Cardiac septum (tissue), 1 donor: ENCODE data around the gene CACNA1H. TPM values are rescaled to one million over a fixed set of nuclear protein-coding genes. Genes with fewer than 3 reads are reported as not detected.

Experiments
- DNase-seq: peaks from one replicate; pipeline ENCODE4 v3.0.0-alpha.2; 2020; ENCODE audit warnings: low spot score
- intact Hi-C: fragments of 100-400 bp; cut with DNase I; formaldehyde crosslinking; loops from one replicate; pipeline ENCODE4 v1.14.0; 2022
- total RNA-seq: library from RNA; stranded (reverse); fragmentation: NEBNext Ultra II Directional; extraction: Animal tissue kit (Norgen Biotek cat#: 25700); gene quantifications from one replicate; pipeline ENCODE4 v1.2.1, GENCODE V29; 2021
- donor health status: DM: no; HTN: no; CAD: no.

CACNA1H gene
- total RNA-seq, 1 donor from 2014 or later, result 4.7 TPM

DNA sequence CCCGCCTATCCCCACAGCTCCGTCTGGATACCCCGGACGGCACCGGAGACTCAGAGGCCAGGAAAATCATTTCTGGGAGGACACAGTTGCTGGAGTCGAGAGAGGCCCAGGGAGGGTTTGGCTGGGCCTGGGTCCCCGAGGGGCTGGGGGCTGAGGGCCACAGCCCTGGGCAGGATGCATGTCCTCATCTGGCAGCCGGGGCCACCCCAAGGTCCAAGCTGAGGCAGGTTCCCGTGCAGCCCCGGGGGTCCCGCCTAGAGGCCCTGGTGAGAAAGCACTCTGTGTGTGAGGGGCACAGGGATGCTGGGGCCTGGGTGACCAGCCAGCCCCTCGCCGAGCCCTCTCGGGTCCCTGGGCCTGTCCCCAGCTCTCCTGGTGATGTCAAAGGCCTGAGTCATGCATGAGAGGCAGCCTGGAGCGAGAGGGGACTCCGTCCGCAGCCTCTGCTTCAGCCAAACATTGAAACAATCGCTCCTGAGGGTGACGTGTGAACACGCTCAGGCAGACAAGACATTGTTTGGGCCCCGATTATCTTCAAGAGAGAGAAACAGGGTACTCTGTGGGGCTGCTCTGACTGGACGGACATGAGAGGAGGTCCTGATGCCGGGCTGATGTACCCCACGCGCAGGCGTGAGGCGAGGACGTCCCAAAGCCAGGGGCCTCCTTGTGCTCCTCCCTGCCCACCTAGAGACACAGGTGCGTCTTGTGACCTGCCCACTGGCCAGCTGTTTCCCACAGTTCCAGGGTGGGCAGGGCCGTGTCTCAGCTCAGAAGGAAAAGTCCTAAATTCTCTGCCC lies 31.1 kb upstream of the CACNA1H start:
- DNase-seq, result no peak
- intact Hi-C loops, result no loop called here

DNA sequence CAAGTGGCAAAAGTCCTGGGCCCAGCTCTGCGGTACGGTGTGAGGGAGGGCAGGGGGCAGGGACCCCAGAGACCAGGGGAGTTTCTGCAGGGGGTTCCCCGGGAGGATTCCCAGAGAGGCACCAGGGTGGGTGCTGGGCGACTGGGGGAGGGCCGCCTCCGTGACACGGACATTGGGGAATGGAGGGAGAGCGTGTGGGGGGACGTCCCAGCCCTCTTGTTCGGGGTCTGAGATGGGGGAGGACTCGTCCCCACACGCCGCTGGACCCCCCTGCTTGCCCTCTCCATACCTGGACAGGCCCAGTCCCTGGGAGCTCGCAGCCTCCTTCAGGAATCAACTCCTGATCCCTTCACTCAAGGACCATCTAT lies 30.5 kb upstream of the CACNA1H start:
- intact Hi-C loops, result no loop called here
- DNase-seq, result no peak

- intact Hi-C loops, result no loop called here
- no peak for DNase-seq
Observed at GRCh38 chr16:1123525-1124230, 29.2 kb upstream of the CACNA1H start.

DNA sequence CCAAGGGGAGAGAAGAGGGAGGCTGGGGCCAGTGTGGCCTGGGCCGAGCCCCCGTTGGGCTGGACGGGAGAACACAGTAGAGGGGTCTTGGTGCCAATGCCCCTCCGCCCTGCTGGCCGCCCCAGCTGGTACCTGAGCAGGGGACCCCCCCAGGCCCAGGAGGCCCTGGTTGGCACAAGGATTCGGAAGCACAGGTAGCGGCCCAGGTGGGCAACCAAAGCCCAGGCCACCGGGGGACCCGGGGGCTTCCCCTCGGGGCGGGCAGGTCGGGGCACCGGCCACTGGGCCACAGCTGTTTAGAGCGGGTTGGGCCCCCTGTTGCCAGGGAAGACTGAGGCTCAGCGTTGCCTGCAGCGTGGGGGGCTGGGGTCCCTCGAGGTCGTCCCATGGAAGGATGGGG lies 28.6 kb upstream of the CACNA1H start:
- no peak for DNase-seq
- intact Hi-C loops, result no loop called here

DNA sequence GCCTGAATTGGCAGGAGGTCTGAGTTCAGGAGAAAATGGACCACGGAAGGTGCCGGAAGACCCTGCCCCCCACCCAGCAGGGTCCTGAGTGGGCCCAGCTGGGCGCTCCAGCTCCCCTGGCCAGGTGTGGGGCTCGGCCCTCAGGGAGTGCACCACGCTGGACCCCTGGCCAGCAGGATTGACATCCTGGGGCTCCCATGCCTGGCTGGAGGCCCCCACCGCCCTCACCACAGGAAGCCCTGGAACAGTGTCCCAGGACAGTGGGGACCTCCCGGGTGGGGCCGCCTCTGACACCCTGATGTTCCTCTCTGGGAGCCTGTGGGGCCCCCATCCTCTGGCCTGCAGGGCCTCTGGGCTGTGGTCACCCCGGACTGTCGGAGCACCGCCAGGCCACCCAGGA lies 28.1 kb upstream of the CACNA1H start:
- no peak for DNase-seq
- intact Hi-C loops, result no loop called here

- no peak for DNase-seq
- intact Hi-C loops, result no loop called here
Observed at GRCh38 chr16:1125471-1125870, 27.4 kb upstream of the CACNA1H start.

DNA sequence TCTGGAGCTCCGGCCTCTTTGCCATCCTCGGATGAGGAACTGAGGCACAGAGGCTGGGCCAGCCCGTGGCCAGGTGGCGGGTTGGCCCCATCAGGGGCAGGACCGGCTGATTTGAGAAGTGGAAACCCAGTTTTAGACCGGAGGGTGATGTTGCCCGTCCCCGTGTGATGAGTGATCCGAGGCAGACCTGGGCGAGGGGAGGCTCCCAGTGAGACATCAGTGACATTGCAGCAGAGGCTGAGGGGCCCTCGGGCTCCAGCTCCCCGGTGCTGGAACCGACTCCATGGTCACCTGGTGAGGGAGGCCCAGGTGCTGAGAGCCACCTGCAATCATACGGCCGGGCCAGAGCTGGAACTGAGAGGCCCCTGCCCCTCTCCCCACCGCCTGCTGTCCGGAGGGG lies 26.9 kb upstream of the CACNA1H start:
- intact Hi-C loops, result no loop called here
- no peak for DNase-seq

DNA sequence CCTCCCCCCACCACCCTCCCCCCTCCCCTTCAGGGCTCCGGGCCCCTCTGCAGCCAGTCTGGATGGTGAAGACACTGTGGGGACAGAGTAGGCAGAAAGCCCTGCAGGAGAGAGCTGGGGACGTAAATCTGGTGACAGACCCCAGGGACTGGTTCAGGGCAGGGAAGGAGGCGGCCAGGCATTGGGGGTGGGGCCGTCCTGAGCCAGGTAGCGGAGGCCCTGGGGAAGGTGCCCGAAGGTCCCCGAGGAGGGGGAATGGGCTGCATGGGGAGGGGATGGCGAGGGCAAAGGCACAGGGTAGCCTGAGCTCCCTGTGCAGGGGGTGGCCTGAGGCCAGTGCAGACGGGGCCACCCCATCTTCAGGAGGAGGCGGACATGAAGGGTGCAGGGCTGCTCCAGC lies 26.3 kb upstream of the CACNA1H start:
- intact Hi-C loops, result no loop called here
- DNase-seq, result no peak

- no peak for DNase-seq
- intact Hi-C loops, result no loop called here
Observed at GRCh38 chr16:1127101-1127500, 25.8 kb upstream of the CACNA1H start.

DNA sequence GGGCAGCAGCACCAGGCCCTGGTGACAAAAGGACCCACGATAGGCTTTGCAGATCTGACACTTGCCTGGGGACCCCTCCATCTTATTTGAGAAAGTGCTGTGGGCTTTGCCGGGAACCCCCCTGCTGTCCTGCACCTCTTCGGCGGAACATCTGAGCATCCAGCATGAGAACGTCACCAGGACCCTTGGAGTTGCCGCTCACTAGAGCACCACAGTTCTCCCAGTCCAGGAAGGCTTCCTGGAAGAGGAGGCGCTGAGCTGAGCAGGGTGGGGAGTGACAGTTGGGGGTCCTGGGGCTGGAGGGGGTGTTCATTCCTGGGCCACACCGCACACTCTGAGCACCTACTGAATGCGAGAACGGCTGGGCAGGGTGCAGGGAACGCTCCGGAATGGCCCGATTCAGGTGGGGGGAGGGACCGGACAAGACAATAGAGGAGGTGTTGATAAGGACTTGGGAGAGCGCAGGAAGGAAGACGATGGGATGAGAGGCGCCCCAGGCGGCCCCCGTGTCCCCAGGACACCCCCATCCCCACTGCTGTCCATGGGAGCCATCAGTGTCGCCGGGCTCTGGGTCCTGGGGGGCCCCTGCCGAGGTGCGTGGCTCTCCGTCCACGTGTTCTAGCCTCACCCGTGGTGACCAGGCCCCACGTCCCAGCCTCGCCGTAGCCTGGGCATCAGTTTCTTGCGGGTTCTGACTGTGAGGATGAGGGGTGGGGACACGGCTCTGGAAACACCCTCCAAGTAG lies 24.8 kb upstream of the CACNA1H start:
- intact Hi-C loops, result no loop called here
- DNase-seq, result no peak

DNA sequence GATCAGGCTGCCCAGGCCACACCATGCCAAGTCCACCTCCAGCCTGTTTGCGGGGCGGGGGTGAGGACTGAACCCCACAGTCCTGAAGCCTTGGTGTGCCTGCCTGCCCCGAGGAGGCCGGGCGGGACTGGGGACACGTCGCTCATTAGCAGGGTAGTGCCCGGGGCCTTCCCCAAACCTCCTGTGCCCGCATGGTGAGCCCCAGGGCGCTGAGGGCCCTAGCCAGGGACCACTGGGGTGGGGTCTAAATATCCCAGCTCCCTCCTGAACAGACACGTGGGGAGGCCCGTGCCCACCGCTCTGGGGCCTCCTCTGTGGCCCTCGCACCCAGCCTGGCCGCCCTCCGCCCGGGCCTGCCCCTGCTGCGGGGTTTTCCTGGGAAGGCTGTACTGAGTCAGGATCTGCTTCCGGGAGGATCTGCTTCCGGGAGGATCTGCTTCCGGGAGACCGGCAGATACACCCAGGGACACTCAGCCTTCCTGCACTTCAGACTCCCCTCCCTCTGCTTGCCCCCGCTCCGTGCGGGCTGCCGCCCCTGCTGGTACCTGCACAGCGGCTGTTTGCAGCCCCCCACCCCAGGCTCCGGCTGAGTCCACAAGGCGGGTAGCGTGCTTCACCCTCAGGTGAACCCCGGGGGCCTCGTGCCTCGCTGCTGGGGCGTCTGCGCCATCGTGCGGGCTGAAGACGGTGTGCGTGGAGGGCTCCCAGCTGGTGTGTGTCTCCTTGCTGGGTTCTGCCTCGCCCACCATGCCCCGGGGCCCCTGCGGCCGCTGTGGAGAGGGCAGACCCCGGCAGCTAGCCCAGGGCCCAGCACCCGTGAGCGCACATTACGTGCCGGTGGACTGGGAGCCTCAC lies 23.6 kb upstream of the CACNA1H start:
- intact Hi-C loops, result no loop called here
- DNase-seq, result no peak

GRCh38 chr16:1130382-1130781 lies 22.5 kb upstream of the CACNA1H start:
- intact Hi-C loops, result no loop called here
- DNase-seq, result no peak

DNA sequence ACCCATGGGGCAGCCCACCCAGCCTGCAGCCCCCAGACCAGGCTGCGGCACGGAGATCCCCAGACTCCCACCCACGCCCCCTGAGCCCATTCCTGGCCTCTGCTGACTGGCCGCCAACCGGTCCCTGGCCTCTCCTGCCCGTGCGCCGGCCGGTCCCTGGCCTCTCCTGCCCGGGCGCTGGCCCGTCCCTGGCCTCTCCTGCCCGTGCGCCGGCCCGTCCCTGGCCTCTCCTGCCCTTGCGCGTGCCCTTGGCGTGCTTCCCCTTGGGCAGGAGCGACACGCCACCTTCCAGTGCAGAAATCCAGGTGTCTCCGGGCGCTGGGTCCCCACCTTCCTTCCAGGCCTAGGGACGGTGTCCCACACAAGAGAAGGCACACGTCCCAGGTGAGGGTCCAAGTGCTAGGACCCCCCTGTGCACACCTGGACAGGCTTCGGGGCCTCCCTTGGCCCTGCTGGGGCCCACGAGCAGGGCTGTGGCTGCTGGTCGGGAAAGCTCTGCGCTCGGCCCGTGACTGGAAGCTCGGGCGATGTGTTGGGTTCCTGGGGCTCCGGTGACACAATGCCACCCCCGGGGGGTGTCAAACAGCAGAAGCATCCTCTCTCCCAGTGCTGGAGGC lies 21.4 kb upstream of the CACNA1H start:
- intact Hi-C loops, result no loop called here
- DNase-seq, result no peak

DNA sequence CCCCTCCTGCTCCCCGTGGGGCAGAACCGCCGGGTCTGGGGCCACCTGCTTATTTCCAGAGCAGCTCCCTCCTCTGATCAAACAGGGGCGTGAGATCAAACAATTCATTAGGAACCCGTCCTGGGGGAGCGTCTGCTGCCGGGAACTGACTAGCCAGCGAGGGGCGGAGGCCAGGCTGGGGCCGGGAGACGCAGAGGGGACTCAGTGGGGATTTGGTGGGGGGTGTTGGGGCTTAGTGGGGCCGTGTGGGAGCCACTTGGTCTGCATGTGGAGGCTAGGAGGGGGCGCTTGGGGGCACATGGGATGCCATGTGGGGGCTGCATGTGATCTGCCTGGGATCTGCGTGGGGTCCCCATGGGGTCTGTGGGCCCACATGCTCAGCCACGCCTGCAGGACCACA lies 20.5 kb upstream of the CACNA1H start:
- DNase-seq, result no peak
- intact Hi-C loops, result no loop called here

GRCh38 chr16:1133271-1133670 lies 19.6 kb upstream of the CACNA1H start:
- DNase-seq, result no peak
- intact Hi-C loops, result no loop called here

DNA sequence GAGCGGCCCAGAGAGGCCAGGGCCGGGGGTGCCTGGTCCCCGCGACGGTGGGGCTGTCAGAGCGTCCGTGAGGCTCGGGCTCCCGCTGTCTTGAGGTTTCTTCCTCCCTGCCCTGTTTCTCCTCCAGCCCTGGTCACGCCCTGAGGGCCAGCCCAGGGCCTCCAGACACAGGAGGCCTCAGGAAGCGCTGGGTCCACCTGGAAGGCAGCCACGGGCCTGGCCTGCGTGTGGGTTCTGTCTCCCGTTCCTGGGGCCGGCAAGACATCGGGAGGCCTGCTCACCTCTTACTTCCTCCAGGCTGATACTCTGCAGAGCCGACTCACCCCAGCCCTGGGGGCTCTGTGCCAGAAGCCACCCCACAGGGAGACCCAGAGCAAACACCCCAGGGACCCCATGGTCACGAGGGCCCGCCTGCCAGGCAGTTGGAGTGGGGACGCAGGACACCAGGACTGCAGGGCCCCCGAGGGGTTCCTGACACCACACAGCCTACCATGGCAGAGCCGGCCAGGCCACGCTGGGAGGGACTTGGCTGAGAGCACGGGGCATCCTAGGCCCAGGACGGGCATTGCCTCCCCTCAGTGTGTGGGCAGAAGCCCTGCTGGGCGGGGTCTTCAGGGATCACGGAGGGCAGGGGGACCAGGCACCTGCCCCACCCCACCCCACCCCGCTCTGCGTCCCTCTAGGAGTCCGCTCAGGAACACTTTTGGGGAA lies 18.9 kb upstream of the CACNA1H start:
- intact Hi-C loops, result no loop called here
- DNase-seq, result no peak

- intact Hi-C loops, result no loop called here
- DNase-seq, result no peak
Observed at GRCh38 chr16:1134776-1135458, 18.0 kb upstream of the CACNA1H start.

- intact Hi-C loops, result no loop called here
- no peak for DNase-seq
Observed at GRCh38 chr16:1135459-1135825, 17.5 kb upstream of the CACNA1H start.
